Epithelial cell of proximal tubule (primary cell): ENCODE results near the gene ASMTL. TPM values are rescaled to one million over a fixed set of nuclear protein-coding genes. Genes with fewer than 3 reads are reported as not detected.

Experiments
- DNase-seq: peaks from one replicate; pipeline ENCODE4 v3.0.0-alpha.2; 2011; ENCODE audit warnings: low read depth
- H3K4me3 ChIP-seq: 2 replicates; pipeline ENCODE4 v1.5.1; 2011; ENCODE audit warnings: low read depth, mild to moderate bottlenecking, low read length
- CTCF ChIP-seq: conservative IDR thresholded peaks from 2 replicates; pipeline ENCODE4 v1.5.1; 2012; ENCODE audit warnings: low read depth, mild to moderate bottlenecking, low read length
- total RNA-seq: library from RNA; depleted of rRNA; stranded (reverse); fragments of >200 nt; gene quantifications from 2 replicates; pipeline ENCODE4 v1.2.3, GENCODE V29; 2015

ASMTL gene, protein sequence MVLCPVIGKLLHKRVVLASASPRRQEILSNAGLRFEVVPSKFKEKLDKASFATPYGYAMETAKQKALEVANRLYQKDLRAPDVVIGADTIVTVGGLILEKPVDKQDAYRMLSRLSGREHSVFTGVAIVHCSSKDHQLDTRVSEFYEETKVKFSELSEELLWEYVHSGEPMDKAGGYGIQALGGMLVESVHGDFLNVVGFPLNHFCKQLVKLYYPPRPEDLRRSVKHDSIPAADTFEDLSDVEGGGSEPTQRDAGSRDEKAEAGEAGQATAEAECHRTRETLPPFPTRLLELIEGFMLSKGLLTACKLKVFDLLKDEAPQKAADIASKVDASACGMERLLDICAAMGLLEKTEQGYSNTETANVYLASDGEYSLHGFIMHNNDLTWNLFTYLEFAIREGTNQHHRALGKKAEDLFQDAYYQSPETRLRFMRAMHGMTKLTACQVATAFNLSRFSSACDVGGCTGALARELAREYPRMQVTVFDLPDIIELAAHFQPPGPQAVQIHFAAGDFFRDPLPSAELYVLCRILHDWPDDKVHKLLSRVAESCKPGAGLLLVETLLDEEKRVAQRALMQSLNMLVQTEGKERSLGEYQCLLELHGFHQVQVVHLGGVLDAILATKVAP
- 14.4 and 16.2 TPM in 2 replicates for total RNA-seq

DNA sequence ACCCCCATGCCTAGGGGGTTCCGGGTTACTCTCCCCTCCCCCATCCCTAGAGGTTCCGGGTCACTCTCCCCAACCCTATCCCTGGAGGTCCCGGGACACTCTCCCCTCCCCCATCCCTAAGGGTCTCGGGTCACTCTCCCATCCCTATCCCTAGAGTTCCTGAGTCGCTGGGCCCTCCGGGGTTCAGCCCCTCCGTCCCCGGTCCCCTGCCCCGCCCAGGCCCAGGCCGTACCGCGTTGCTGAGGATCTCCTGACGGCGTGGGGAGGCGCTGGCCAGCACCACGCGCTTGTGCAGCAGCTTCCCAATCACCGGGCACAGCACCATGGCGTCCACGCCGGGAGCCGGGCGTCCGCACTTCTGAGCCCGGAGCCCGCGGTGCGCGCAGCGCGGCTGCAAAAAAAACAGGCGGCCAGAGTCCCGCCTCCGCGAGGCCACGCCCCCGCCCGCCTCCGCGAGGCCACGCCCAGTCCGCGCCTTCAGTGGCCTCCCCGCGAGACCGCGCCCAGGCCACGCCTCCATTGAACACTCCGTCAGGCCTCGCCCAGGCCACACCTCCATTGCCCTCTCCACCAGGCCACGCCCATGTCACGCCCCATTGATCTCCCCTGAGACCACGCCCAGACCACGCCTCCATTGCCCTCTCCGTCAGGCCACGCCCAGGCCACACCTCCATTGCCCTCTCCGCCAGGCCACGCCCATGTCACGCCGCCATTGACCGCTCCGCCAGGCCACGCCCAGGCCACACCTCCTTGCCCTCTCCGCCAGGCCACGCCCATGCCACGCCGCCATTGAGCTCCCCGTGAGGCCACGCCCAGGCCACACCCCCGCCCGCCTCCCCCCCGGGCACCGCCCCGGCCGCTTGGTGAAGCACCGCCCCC lies at the start of gene ASMTL:
TSS of gene ASMTL (minus strand) at position 394 of the 879 bp plus-strand sequence. CDS start at position 325, 69 bp downstream.
- no peak for TF ChIP-seq CTCF
- H3K4me3 ChIP-seq: peak within 1 kb of the TSS; percentile 97
- peak; percentile 80 for DNase-seq

GRCh38 chrX:1502241-1502640 lies 49.5 kb upstream of the ASMTL start:
- TF ChIP-seq CTCF: no peak
- no peak overlapping the region for H3K4me3 ChIP-seq
- DNase-seq: no peak

DNA sequence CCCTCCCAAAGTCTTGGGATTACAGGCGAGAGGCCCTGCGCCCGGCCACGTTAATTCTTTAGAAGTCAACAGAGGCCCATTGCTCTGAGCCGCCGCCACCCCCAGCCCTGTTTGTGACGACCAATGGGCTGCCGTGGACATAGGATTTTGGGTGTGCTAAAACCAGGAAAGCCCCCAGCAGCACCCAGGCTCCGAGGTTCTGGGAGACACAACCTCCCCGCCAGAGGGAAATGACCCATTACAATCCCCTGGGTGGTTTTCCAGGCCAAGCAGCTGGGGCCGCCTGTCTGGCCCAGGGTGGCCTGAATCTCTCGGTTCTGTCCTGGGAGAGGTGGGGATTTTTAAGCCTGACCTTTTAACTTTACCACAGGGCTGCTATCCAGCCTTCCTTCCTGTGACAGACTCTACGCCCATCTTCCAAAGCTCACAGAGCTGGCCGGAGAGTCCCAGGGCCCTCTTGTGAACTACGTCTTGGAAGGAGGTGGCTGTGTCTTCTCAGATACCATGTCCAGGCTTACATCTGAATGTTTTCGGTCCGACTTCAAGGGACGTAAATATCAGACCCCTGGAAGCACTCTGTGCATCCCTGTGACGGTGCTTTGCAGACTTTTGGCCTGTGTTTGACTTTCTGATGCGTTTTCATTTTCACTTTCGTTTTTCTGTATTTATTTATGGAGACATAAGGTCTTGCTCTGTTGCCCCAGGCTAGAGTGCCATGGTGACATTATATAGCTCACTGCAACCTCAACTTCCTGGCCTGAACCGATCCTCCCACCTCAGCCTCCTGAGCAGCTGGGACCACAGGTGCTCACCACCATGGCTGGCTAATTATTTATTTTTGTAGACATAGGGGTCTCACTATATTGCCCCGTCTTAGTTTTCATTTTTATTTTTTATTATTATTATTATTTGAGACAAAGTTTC lies 48.3 kb upstream of the ASMTL start:
- no peak for TF ChIP-seq CTCF
- H3K4me3 ChIP-seq: no peak overlapping the region
- DNase-seq: no peak

- H3K4me3 ChIP-seq: no peak overlapping the region
- DNase-seq: no peak
Measured at GRCh38 chrX:1496076-1496475, 43.4 kb upstream of the ASMTL start.

GRCh38 chrX:1493877-1494510 lies 41.3 kb upstream of the ASMTL start:
- no peak for TF ChIP-seq CTCF
- H3K4me3 ChIP-seq: no peak overlapping the region
- DNase-seq: no peak

More at GRCh38 chrX:1496076-1496475, 43.4 kb upstream of the ASMTL start:
- TF ChIP-seq CTCF: no peak
